Activated naive CD4-positive, alpha-beta T cell treated with anti-CD3 and anti-CD28 coated beads for 36 hours (primary cell): ENCODE data around the gene CUEDC1. TPM values are rescaled to one million over a fixed set of nuclear protein-coding genes. Genes with fewer than 3 reads are reported as not detected.

Source experiments
- CTCF ChIA-PET: fragments of 350-600 bp; sonication (Branson Sonifier 250); formaldehyde crosslinking; loops from one replicate; lab custom pipeline; 2021; ENCODE audit warnings: antibody characterized with exemption; lab: Charles Lee
- DNase-seq: peaks from one replicate; pipeline ENCODE4 v3.0.0-alpha.2; 2020
- H3K27ac Mint-ChIP-seq: one replicate; pipeline ENCODE4 v1.8.0; 2021; ENCODE audit warnings: mild to moderate bottlenecking, mixed read lengths
- H3K27me3 Mint-ChIP-seq: one replicate; pipeline ENCODE4 v1.8.0; 2021; ENCODE audit warnings: low read depth, mixed read lengths
- H3K36me3 Mint-ChIP-seq: one replicate; pipeline ENCODE4 v1.8.0; 2021; ENCODE audit warnings: low read depth, mixed read lengths
- H3K4me1 Mint-ChIP-seq: one replicate; pipeline ENCODE4 v1.8.0; 2021; ENCODE audit warnings: low read depth, mixed read lengths
- H3K4me3 Mint-ChIP-seq: one replicate; pipeline ENCODE4 v1.8.0; 2021; ENCODE audit warnings: mild to moderate bottlenecking, moderate library complexity, mixed read lengths
- H3K9me3 Mint-ChIP-seq: one replicate; pipeline ENCODE4 v1.8.0; 2021; ENCODE audit warnings: mixed read lengths
- intact Hi-C: fragments of 100-400 bp; cut with micrococcal nuclease; formaldehyde crosslinking; loops from one replicate; pipeline ENCODE4 v1.15.1; 2023
- total RNA-seq, 2 experiments: library from RNA; stranded (reverse); gene quantifications; one replicate each; pipeline ENCODE4 v1.2.3, GENCODE V29; 2021

Gene CUEDC1
- total RNA-seq, 2 experiments from 2014 or later, result 0.47 to 0.69 TPM

- DNase-seq, result peak; percentile 86
- CTCF ChIA-PET, result interaction anchor here (0.6 to 3.7 kb wide), 20 partner anchors 13 to 358 kb away, joined by 3 to 24 read pairs (median 4); no protein-coding TSS in a partner anchor
- Mint-ChIP-seq H3K4me3 (no peak overlapping the region), H3K27ac (no peak overlapping the region), H3K4me1 (peaks cover 2% of the 10 kb centered on the region), H3K36me3 (no peaks in the 10 kb centered on the region), H3K9me3 (no peaks in the 10 kb centered on the region), H3K27me3 (no peaks in the 10 kb centered on the region)
- intact Hi-C loops, result loop anchor here (1.0 to 5.0 kb wide), 4 partner anchors 65 to 221 kb away; partner anchors contain the start of gene CUEDC1
Observed at GRCh38 chr17:57892146-57892819, 62.9 kb downstream of the CUEDC1 start.

GRCh38 chr17:57890857-57891232 lies 64.4 kb downstream of the CUEDC1 start:
- CTCF ChIA-PET, result interaction anchor here (0.7 to 3.7 kb wide), 7 partner anchors 12 to 223 kb away, joined by 3 to 24 read pairs (median 4); no protein-coding TSS in a partner anchor
- Mint-ChIP-seq H3K4me1 (peaks cover 2% of the 10 kb centered on the region), H3K27ac (no peak overlapping the region), H3K4me3 (no peak overlapping the region), H3K36me3 (no peaks in the 10 kb centered on the region), H3K27me3 (no peaks in the 10 kb centered on the region), H3K9me3 (no peaks in the 10 kb centered on the region)
- DNase-seq, result no peak
- intact Hi-C loops, result loop anchor here (5.0 kb wide), 1 partner anchor 66 kb away; the partner anchor contains the start of gene CUEDC1

GRCh38 chr17:57889892-57890856 lies 65.0 kb downstream of the CUEDC1 start:
- Mint-ChIP-seq H3K4me3 (no peak overlapping the region), H3K9me3 (no peaks in the 10 kb centered on the region), H3K27ac (no peak overlapping the region), H3K36me3 (no peaks in the 10 kb centered on the region), H3K4me1 (peaks cover 2% of the 10 kb centered on the region), H3K27me3 (no peaks in the 10 kb centered on the region)
- intact Hi-C loops, result loop anchor here (5.0 kb wide), 1 partner anchor 67 kb away; the partner anchor contains the start of gene CUEDC1
- DNase-seq, result no peak
- CTCF ChIA-PET, result interaction anchor here (0.8 to 3.3 kb wide), 7 partner anchors 11 to 223 kb away, joined by 3 to 18 read pairs (median 4); no protein-coding TSS in a partner anchor

GRCh38 chr17:57889252-57889651 lies 66.0 kb downstream of the CUEDC1 start:
- Mint-ChIP-seq H3K4me3 (no peak overlapping the region), H3K27ac (no peak overlapping the region), H3K9me3 (no peaks in the 10 kb centered on the region), H3K36me3 (no peaks in the 10 kb centered on the region), H3K4me1 (peaks cover 2% of the 10 kb centered on the region), H3K27me3 (no peaks in the 10 kb centered on the region)
- CTCF ChIA-PET, result interaction anchor here (0.8 to 1.2 kb wide), 4 partner anchors 9 to 110 kb away, joined by 3 to 5 read pairs (median 3); no protein-coding TSS in a partner anchor
- DNase-seq, result no peak
- intact Hi-C loops, result no loop called here

- H3K27ac Mint-ChIP-seq, result no peak overlapping the region
- H3K27me3 Mint-ChIP-seq, result no peaks in the 10 kb centered on the region
- H3K9me3 Mint-ChIP-seq, result no peaks in the 10 kb centered on the region
- H3K4me3 Mint-ChIP-seq, result no peak overlapping the region
- no peaks in the 10 kb centered on the region for H3K36me3 Mint-ChIP-seq
- H3K4me1 Mint-ChIP-seq, result peaks cover 2% of the 10 kb centered on the region
- intact Hi-C loops, result no loop called here
- DNase-seq, result no peak
- CTCF ChIA-PET, result interaction anchor here (0.8 kb wide), 3 partner anchors 9 to 28 kb away, joined by 3 to 5 read pairs (median 3); no protein-coding TSS in a partner anchor
Observed at GRCh38 chr17:57888311-57889216, 66.6 kb downstream of the CUEDC1 start.

GRCh38 chr17:57887161-57887560 lies 68.1 kb downstream of the CUEDC1 start:
- no peaks in the 10 kb centered on the region for H3K27me3 Mint-ChIP-seq
- H3K9me3 Mint-ChIP-seq, result no peaks in the 10 kb centered on the region
- H3K27ac Mint-ChIP-seq, result no peak overlapping the region
- intact Hi-C loops, result no loop called here
- CTCF ChIA-PET, result interaction anchor here (0.6 to 0.7 kb wide), 4 partner anchors 53 to 362 kb away, joined by 3 to 8 read pairs (median 3); no protein-coding TSS in a partner anchor
- H3K4me1 Mint-ChIP-seq, result no peaks in the 10 kb centered on the region
- H3K36me3 Mint-ChIP-seq, result no peaks in the 10 kb centered on the region
- H3K4me3 Mint-ChIP-seq, result no peak overlapping the region
- no peak for DNase-seq

GRCh38 chr17:57886020-57886419 lies 69.2 kb downstream of the CUEDC1 start:
- DNase-seq, result no peak
- CTCF ChIA-PET, result no interaction called here
- Mint-ChIP-seq H3K4me3 (no peak overlapping the region), H3K9me3 (no peaks in the 10 kb centered on the region), H3K27me3 (no peaks in the 10 kb centered on the region), H3K27ac (no peak overlapping the region), H3K4me1 (no peaks in the 10 kb centered on the region), H3K36me3 (no peaks in the 10 kb centered on the region)
- intact Hi-C loops, result no loop called here

- no peaks in the 10 kb centered on the region for H3K27me3 Mint-ChIP-seq
- intact Hi-C loops, result no loop called here
Observed at GRCh38 chr17:57885148-57885915, 69.9 kb downstream of the CUEDC1 start.

GRCh38 chr17:57881783-57882351 lies 73.3 kb downstream of the CUEDC1 start:
- DNase-seq, result no peak
- Mint-ChIP-seq H3K27me3 (peaks cover 3% of the 10 kb centered on the region), H3K27ac (no peak overlapping the region), H3K4me1 (peaks cover 23% of the 10 kb centered on the region), H3K36me3 (no peaks in the 10 kb centered on the region), H3K9me3 (no peaks in the 10 kb centered on the region), H3K4me3 (no peak overlapping the region)
- CTCF ChIA-PET, result no interaction called here
- intact Hi-C loops, result no loop called here

More at GRCh38 chr17:57885148-57885915, 69.9 kb downstream of the CUEDC1 start:
- H3K27ac Mint-ChIP-seq, result no peak overlapping the region
- DNase-seq, result no peak
- no peaks in the 10 kb centered on the region for H3K9me3 Mint-ChIP-seq
- no peak overlapping the region for H3K4me3 Mint-ChIP-seq
- H3K4me1 Mint-ChIP-seq, result peaks cover 6% of the 10 kb centered on the region
- H3K36me3 Mint-ChIP-seq, result no peaks in the 10 kb centered on the region
- CTCF ChIA-PET, result no interaction called here

GRCh38 chr17:57881143-57881542 lies 74.1 kb downstream of the CUEDC1 start:
- H3K27me3 Mint-ChIP-seq, result peaks cover 3% of the 10 kb centered on the region
- peaks cover 23% of the 10 kb centered on the region for H3K4me1 Mint-ChIP-seq
- no peak for DNase-seq
- H3K9me3 Mint-ChIP-seq, result no peaks in the 10 kb centered on the region
- intact Hi-C loops, result no loop called here
- no peak overlapping the region for H3K4me3 Mint-ChIP-seq
- CTCF ChIA-PET, result interaction anchor here (0.6 kb wide), 1 partner anchor 17 kb away, joined by 3 read pairs; no protein-coding TSS in a partner anchor
- no peak overlapping the region for H3K27ac Mint-ChIP-seq
- no peaks in the 10 kb centered on the region for H3K36me3 Mint-ChIP-seq
